Hepatocyte (in vitro differentiated cells): ENCODE measurements around the gene ASF1B.

Experiments used
- EZH2phosphoT487 ChIP-seq: fragments of 200-600 bp; sonication (generic); IDR thresholded peaks from one replicate; pipeline ENCODE4 v1.6.1; 2018; ENCODE audit warnings: antibody characterized with exemption, mild to moderate bottlenecking, low read depth, moderate library complexity; ENCODE audit not compliant: unreplicated experiment, severe bottlenecking
- TF ChIP-seq, protein P1 (sequence below): fragments of 200-600 bp; sonication (generic); IDR thresholded peaks from 2 replicates; pipeline ENCODE4 v1.5.1; 2016; ENCODE audit warnings: antibody characterized with exemption, mild to moderate bottlenecking; ENCODE audit not compliant: poor library complexity

DNA sequence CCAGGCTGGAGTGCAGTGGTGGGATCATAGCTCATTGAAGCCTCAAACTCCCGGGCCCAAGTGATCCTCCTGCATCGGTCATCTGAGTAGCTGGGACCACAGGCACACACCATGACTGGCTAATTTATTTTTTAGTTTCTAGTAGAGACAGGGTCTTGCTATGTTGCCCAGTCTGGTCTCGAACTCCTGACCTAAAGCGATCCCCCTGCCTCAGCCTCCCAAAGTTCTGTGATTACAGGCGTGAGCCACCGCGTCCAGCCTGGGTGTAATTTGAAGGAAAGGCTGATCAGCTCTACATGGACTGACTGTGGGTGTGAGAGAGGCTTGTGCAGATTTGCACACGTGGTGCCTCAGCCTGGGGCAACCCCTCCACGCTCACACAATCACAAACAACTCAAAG is 38.5 kb upstream of the ASF1B start:
- TF ChIP-seq, protein P1, sequence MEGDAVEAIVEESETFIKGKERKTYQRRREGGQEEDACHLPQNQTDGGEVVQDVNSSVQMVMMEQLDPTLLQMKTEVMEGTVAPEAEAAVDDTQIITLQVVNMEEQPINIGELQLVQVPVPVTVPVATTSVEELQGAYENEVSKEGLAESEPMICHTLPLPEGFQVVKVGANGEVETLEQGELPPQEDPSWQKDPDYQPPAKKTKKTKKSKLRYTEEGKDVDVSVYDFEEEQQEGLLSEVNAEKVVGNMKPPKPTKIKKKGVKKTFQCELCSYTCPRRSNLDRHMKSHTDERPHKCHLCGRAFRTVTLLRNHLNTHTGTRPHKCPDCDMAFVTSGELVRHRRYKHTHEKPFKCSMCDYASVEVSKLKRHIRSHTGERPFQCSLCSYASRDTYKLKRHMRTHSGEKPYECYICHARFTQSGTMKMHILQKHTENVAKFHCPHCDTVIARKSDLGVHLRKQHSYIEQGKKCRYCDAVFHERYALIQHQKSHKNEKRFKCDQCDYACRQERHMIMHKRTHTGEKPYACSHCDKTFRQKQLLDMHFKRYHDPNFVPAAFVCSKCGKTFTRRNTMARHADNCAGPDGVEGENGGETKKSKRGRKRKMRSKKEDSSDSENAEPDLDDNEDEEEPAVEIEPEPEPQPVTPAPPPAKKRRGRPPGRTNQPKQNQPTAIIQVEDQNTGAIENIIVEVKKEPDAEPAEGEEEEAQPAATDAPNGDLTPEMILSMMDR: no peak
- no peak for TF ChIP-seq EZH2phosphoT487
